ENCODE measurements around the gene GSK3B.

The GSK3B gene

GRCh38 chr3:120093911-120094775 is at the start of gene GSK3B:
Gene GSK3B (minus strand): TSS chr3:120094447. CDS start chr3:120093434, 1,013 bp downstream.
- no peak for DNase-seq (ENCODE audit: low spot score)
- TF ChIP-seq CTCF (IDR thresholded peaks at IDR 0.05; ENCODE audit: extremely low read depth, missing control alignments), result no peak

GRCh38 chr3:120143676-120144075 is 49.4 kb upstream of the GSK3B start:
- TF ChIP-seq CTCF (IDR thresholded peaks at IDR 0.05; ENCODE audit: extremely low read depth, missing control alignments), result no peak
- no peak for DNase-seq (ENCODE audit: low spot score)

- TF ChIP-seq CTCF (IDR thresholded peaks at IDR 0.05; ENCODE audit: extremely low read depth, missing control alignments), result no peak
- DNase-seq (ENCODE audit: low spot score), result no peak
Observed at GRCh38 chr3:120142236-120142635, 48.0 kb upstream of the GSK3B start.

GRCh38 chr3:120140098-120140742 is 46.0 kb upstream of the GSK3B start:
- DNase-seq (ENCODE audit: low spot score), result no peak
- TF ChIP-seq CTCF (IDR thresholded peaks at IDR 0.05; ENCODE audit: extremely low read depth, missing control alignments), result no peak

- no peak for TF ChIP-seq CTCF (IDR thresholded peaks at IDR 0.05; ENCODE audit: extremely low read depth, missing control alignments)
- DNase-seq (ENCODE audit: low spot score), result no peak
Observed at GRCh38 chr3:120139140-120139539, 44.9 kb upstream of the GSK3B start.

GRCh38 chr3:120137548-120137947 is 43.3 kb upstream of the GSK3B start:
- no peak for TF ChIP-seq CTCF (IDR thresholded peaks at IDR 0.05; ENCODE audit: extremely low read depth, missing control alignments)
- DNase-seq (ENCODE audit: low spot score), result no peak

- TF ChIP-seq CTCF (IDR thresholded peaks at IDR 0.05; ENCODE audit: extremely low read depth, missing control alignments), result no peak
- no peak for DNase-seq (ENCODE audit: low spot score)
Observed at GRCh38 chr3:120130656-120131055, 36.4 kb upstream of the GSK3B start.

Data from GM20000 (cell line).